Esophagus squamous epithelium (tissue), 5 donors: ENCODE measurements around the gene PTPRD. TPM values are rescaled to one million over a fixed set of nuclear protein-coding genes. Genes with fewer than 3 reads are reported as not detected.
"Not testable (repeated sequence)": the region's sequence is repeated elsewhere in the genome, so short reads cannot be mapped to it uniquely, and the experiment has no call there.

Experiments
- DNase-seq: peaks from one replicate; lab custom pipeline; 2025; lab: John Stamatoyannopoulos, UW
- H3K27ac ChIP-seq, 4 donors: fragments of 200-600 bp; sonication (generic); one replicate each; pipeline ENCODE4 v1.5.1; 2016 to 2019; ENCODE audit warnings: mild to moderate bottlenecking in 1 of 4
- H3K27me3 ChIP-seq, 4 donors: fragments of 200-600 bp; sonication (generic); 1 replicate in 3 of 4; 2 replicates in 1 of 4; pipeline versions ENCODE4 v1.5.1 to v1.6.0; 2017 to 2021; ENCODE audit warnings: antibody characterized with exemption in 1 of 4
- H3K36me3 ChIP-seq, 3 donors: fragments of 200-600 bp; sonication (generic); one replicate each; pipeline ENCODE4 v1.5.1; 2016 to 2019
- H3K4me1 ChIP-seq, 3 donors: fragments of 200-600 bp; sonication (generic); one replicate each; pipeline ENCODE4 v1.5.1; 2017 to 2019
- H3K4me3 ChIP-seq, 4 donors: fragments of 200-600 bp; sonication (generic); 1 replicate in 3 of 4; 2 replicates in 1 of 4; pipeline ENCODE4 v1.5.1; 2016 to 2019; ENCODE audit warnings: mild to moderate bottlenecking in 2 of 4, moderate library complexity in 1 of 4
- H3K9me3 ChIP-seq, 3 donors: fragments of 200-600 bp; sonication (generic); one replicate each; pipeline ENCODE4 v1.5.1; 2016 to 2019
- CTCF ChIP-seq, 6 experiments: fragments of 450-650 bp in 4 of 6; fragments of 200-600 bp in 2 of 6; sonication (generic) in 2 of 6; IDR thresholded peaks; one replicate each; pipeline ENCODE4 v1.5.1; 2016 to 2019; ENCODE audit warnings: antibody characterized with exemption in 6 of 6, mild to moderate bottlenecking in 4 of 6, moderate library complexity in 4 of 6
- POLR2A ChIP-seq, 4 donors: fragments of 450-650 bp; IDR thresholded peaks; one replicate each; pipeline ENCODE4 v1.6.1; 2017; ENCODE audit warnings: antibody characterized with exemption in 4 of 4, mild to moderate bottlenecking in 4 of 4, moderate library complexity in 3 of 4
- WGBS, 2 donors: methylation state at CpG; one replicate each; pipeline ENCODE4 v1.1.5; 2018; 5-methylcytosine and 5-hydroxymethylcytosine counted together
- intact Hi-C: fragments of 100-400 bp; cut with DNase I; formaldehyde crosslinking; loops from one replicate; pipeline ENCODE4 v1.15.0; 2022
- total RNA-seq, 4 donors: library from RNA; depleted of rRNA; stranded (reverse); fragments of >200 nt; gene quantifications; one replicate each; pipeline ENCODE4 v1.1.0, GENCODE V29; 2016
- donor health status: DM: yes; HTN: yes; CAD: no.

The PTPRD gene
- total RNA-seq, 4 donors from 2014 or later: 0.23 to 16.3 (median 6.6) TPM

GRCh38 chr9:9061627-9062026, 1551.2 kb downstream of the PTPRD start:
- Histone ChIP-seq H3K9me3 (no peaks in the 10 kb centered on the region), H3K4me1 (no peaks in the 10 kb centered on the region), H3K36me3 (no peaks in the 10 kb centered on the region), H3K27ac (no peak overlapping the region), H3K27me3 (no peaks in the 10 kb centered on the region), H3K4me3 (no peak overlapping the region)
- no peak for TF ChIP-seq POLR2A (IDR thresholded peaks at IDR 0.05)
- TF ChIP-seq CTCF (IDR thresholded peaks at IDR 0.05): no peak
- WGBS, 2 donors: 17 to 19% methylated on average over 2 of the region's 2 CpGs
- intact Hi-C loops: no loop called here
- no peak for DNase-seq

- Histone ChIP-seq H3K4me3 (no peak overlapping the region), H3K36me3 (no peaks in the 10 kb centered on the region), H3K9me3 (no peaks in the 10 kb centered on the region), H3K4me1 (no peaks in the 10 kb centered on the region), H3K27me3 (no peaks in the 10 kb centered on the region), H3K27ac (no peak overlapping the region)
- TF ChIP-seq POLR2A (IDR thresholded peaks at IDR 0.05) (no peak), CTCF (IDR thresholded peaks at IDR 0.05) (no peak)
- DNase-seq: no peak
- 55 to 57% methylated on average over 3 of the region's 3 CpGs for WGBS, 2 donors
- intact Hi-C loops: no loop called here
Observed at GRCh38 chr9:9054354-9054992, 1558.3 kb downstream of the PTPRD start.

GRCh38 chr9:9045572-9045971, 1567.2 kb downstream of the PTPRD start:
- Histone ChIP-seq H3K4me3 (no peak overlapping the region), H3K4me1 (no peaks in the 10 kb centered on the region), H3K27ac (no peak overlapping the region), H3K27me3 (no peaks in the 10 kb centered on the region), H3K9me3 (no peaks in the 10 kb centered on the region), H3K36me3 (no peaks in the 10 kb centered on the region)
- TF ChIP-seq POLR2A (IDR thresholded peaks at IDR 0.05) (no peak), CTCF (IDR thresholded peaks at IDR 0.05) (no peak)
- intact Hi-C loops: no loop called here
- no peak for DNase-seq
- WGBS, 2 donors: 32 to 51% methylated on average over 2 of the region's 2 CpGs

- Histone ChIP-seq H3K27ac (no peak overlapping the region), H3K36me3 (no peaks in the 10 kb centered on the region), H3K4me3 (no peak overlapping the region), H3K9me3 (no peaks in the 10 kb centered on the region), H3K4me1 (no peaks in the 10 kb centered on the region), H3K27me3 (no peaks in the 10 kb centered on the region)
- TF ChIP-seq CTCF (IDR thresholded peaks at IDR 0.05) (no peak), POLR2A (IDR thresholded peaks at IDR 0.05) (no peak)
- no peak for DNase-seq
- WGBS, 2 donors: 36 to 39% methylated on average over 4 of the region's 4 CpGs
- intact Hi-C loops: no loop called here
Observed at GRCh38 chr9:9045072-9045471, 1567.7 kb downstream of the PTPRD start.

- H3K27me3 ChIP-seq, H3K4me1 ChIP-seq, H3K9me3 ChIP-seq, H3K4me3 ChIP-seq, DNase-seq, H3K36me3 ChIP-seq, H3K27ac ChIP-seq, intact Hi-C loops: not testable (repeated sequence)
- WGBS, 2 donors: 91 to 96% methylated on average over 3 of the region's 3 CpGs
Observed at GRCh38 chr9:9043788-9044187, 1569.0 kb downstream of the PTPRD start.

GRCh38 chr9:9041756-9042155, 1571.0 kb downstream of the PTPRD start:
- Histone ChIP-seq H3K9me3 (no peaks in the 10 kb centered on the region), H3K27ac (no peak overlapping the region)
- TF ChIP-seq CTCF (IDR thresholded peaks at IDR 0.05) (no peak), POLR2A (IDR thresholded peaks at IDR 0.05) (no peak)

More at GRCh38 chr9:9041756-9042155, 1571.0 kb downstream of the PTPRD start:
- no peaks in the 10 kb centered on the region for H3K4me1 ChIP-seq
- DNase-seq: no peak
- WGBS, 2 donors: 28 to 29% methylated on average over 3 of the region's 3 CpGs
- H3K36me3 ChIP-seq: no peaks in the 10 kb centered on the region
- intact Hi-C loops: no loop called here
- H3K4me3 ChIP-seq: no peak overlapping the region
- H3K27me3 ChIP-seq: no peaks in the 10 kb centered on the region
